ENCODE data around the gene SMO.

The SMO gene

GRCh38 chr7:129188372-129188891 lies at the start of gene SMO:
SMO (plus strand) TSS chr7:129188633; CDS start chr7:129189152, 519 bp downstream.
- no peak for DNase-seq (ENCODE audit: low spot score)

DNA sequence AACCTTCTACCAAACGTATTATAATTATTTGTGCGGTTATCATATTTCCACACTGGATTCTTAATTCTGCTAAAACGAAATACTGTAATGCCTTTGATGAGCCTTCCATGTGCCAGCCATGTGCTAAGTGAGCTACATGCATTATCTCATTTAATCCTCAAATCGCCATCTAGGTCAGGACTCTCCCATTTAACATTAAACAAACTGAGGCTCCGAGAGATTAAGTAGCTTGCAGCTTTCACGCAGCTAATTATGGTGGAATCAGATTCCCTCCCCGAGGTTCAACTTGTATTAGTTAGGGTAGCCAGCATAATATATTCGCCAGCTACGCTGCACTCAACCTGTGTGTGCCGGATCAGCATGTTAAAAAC lies 44.7 kb upstream of the SMO start:
- DNase-seq (ENCODE audit: low spot score), result no peak

GRCh38 chr7:129144095-129144833 lies 44.2 kb upstream of the SMO start, which contains the start of gene TSPAN33:
TSPAN33 (plus strand) TSS chr7:129144707; CDS start chr7:129144981, 274 bp downstream.
- DNase-seq (ENCODE audit: low spot score), result peak; percentile 88

GRCh38 chr7:129144834-129145668 lies 43.4 kb upstream of the SMO start:
- DNase-seq (ENCODE audit: low spot score), result no peak

- DNase-seq (ENCODE audit: low spot score), result no peak
Measured at GRCh38 chr7:129146237-129146979, 42.0 kb upstream of the SMO start.

GRCh38 chr7:129147731-129148130 lies 40.7 kb upstream of the SMO start:
- no peak for DNase-seq (ENCODE audit: low spot score)

DNA sequence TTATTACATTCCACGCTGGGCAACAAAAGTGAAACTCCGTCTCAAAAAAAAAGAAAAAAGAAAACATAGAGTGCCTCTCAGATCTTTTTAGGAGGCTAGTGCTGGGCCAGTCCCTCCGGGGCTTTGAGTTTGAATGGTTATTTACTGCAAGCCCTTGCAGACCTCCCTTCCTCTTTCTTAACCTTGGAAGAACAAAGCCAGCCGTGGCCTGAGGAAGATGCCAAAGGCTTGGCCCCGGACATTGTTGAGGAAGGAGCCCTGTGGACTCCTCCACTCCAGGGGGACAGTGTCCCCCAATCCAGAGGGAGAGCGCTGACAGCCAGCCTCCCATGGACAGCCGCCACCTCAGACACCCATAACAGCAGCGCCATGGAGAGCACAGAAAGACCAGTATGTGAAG lies 38.9 kb upstream of the SMO start:
- DNase-seq (ENCODE audit: low spot score), result no peak

GRCh38 chr7:129150199-129150996 lies 38.0 kb upstream of the SMO start:
- DNase-seq (ENCODE audit: low spot score), result no peak

DNA sequence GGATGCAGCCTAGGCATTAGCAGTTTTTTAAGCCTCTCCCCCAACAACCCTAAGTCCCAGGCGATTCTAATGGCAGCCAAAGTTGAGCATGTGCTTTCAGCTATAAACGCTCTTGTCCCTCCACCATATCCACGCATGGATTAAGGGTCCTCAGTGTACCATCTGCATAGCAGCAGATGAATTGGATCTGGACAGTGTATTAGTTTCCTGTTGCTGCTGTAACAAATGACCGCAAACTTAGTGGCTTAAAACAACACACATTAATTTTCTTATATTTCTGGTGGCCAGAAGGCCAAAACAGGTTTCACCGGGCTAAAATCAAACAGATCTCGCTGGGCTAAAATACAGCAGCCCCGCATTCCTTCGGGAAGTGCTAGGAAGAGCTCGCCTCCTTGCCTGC lies 30.8 kb upstream of the SMO start:
- DNase-seq (ENCODE audit: low spot score), result no peak

DNA sequence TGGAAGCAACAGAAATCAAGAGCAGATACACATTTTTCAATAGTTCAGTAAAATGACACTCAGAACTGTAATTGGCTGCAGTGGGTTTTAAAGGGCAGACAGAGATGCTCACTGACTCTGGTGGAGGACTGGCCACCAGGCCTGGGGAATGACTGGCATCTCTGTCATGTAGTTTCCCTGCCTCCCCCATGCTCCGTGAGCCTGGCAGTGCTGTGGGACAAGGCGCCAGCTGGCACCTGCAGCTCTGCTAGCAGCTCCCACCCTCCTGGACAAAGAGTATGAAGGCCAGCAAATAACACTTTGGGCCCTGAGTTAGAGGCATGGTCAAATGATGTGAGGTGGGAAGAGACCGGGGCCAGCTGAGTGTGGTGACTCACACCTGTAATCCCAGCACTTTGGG lies 28.9 kb upstream of the SMO start:
- DNase-seq (ENCODE audit: low spot score), result no peak

- no peak for DNase-seq (ENCODE audit: low spot score)
Measured at GRCh38 chr7:129160161-129160905, 28.1 kb upstream of the SMO start.

GRCh38 chr7:129161524-129162225 lies 26.8 kb upstream of the SMO start:
- no peak for DNase-seq (ENCODE audit: low spot score)

DNA sequence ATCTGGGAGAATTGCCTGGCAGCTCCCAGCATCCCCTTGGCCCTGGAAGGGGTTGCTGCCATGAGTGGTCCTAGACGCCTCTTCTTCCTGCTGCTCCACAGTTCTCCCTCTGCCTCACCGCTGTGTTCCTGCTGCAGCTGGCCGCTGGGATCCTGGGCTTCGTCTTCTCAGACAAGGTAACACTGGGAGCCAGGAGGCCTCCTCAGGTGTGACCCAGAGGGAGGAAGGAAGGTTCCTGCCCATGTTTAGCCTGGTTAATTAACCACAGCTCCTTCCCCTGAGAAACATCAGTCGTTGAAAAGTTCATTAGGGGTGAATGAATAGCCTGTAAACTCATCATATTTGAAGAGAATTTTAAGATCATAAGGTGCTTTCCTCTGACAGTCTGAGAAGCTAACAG lies 25.7 kb upstream of the SMO start:
- no peak for DNase-seq (ENCODE audit: low spot score)

DNA sequence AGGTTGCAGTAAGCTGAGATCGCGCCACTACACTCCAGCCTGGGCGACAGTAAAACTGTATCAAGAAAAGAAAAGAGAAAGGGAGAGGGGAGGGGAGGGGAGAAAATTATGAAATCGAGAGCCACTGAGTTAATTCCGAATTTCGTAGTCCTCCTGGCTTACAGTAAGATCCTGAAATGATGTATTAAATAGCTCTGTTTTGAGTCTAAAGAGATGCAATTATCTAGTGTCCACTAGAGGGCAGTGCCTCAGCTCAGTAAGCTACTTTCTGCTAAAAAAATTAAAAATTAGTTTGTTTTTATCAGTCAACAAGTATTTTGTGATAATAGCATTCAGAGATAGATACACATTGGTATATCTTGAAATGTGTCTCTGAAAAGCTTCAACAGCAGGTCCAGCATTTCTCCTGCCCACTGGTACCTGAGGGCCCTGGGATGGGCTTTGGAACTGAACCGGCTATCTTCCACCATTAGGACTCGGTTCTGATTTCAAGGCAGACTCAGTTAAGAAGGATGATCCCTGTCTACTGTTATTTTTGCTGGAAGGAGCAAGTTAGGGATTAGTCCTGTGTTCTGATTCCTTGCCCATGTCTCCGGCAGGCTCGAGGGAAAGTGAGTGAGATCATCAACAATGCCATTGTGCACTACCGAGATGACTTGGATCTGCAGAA lies 24.4 kb upstream of the SMO start:
- DNase-seq (ENCODE audit: low spot score), result peak; percentile 74

- DNase-seq (ENCODE audit: low spot score), result no peak
Measured at GRCh38 chr7:129166745-129167144, 21.7 kb upstream of the SMO start.

GRCh38 chr7:129167817-129168216 lies 20.6 kb upstream of the SMO start:
- peak; percentile 45 for DNase-seq (ENCODE audit: low spot score)

DNA sequence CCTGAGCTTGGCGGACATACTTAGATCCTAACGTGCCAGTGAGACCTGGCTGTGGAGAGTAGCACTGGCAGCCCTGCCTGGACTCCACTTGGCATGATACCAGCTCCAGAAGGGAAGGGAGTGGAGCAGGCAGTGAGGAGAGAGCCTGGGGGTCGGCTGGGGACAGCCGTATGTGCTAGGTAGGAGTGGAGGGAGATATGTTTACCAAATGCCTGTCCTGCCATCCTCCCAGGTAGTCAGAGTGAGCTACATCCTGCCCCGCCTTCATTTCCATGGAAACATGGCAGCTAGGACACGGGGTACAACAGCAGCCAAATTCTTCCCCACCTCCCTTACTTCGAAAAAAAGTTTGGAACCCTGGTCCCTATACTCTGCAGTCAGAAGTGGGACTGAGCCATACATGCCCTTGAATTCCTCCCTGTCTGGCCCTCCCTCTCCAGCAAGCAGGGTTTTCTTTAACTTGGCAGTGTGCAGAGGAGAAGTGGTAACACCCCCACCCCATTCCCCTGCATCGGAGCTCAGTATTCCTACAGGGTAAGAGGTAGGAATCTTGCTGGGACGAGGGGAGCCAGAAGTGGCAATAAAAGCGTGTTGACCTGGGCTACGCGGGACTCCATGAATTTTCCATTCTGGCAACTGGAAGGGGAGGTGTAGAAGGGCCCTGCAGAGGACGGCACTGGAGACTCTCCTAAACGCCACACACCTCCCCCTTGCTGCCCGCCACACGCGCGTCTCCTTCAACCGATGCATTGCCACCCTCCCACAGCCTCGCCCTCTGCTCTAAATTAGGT lies 20.0 kb upstream of the SMO start:
- peak; percentile 80 for DNase-seq (ENCODE audit: low spot score)

DNA sequence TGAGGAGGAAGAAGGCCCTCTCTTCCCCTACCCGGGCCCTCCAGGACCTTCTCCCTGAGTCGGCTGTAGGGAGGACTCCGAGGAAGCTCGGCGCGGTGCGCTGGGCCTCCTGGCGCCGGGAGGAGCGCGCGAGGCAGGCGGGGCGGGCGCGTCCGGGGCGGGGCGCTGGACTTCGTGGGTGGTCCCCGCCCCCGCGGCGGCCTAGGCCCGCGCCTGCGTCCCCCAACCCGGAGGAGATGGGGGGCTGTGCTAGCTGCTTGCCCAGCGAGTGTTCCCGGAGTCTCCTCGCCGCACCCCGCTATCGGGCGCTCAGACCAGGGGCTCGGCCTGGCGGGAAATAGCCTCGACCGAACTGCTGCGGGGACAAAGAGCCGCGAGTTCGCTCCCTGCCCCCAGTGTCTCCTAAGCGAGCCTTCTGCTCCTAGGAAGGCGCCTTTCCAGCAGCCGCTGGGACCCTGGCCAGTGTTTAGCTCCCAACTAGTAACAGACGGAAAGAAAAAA lies 19.2 kb upstream of the SMO start:
- DNase-seq (ENCODE audit: low spot score), result no peak
